Parathyroid adenoma (tissue), 2 donors: ENCODE data around the gene MYO19.

Experiments used
- H2AFZ ChIP-seq: fragments of 300-600 bp; sonication (generic); one replicate; pipeline ENCODE4 v1.7.0; 2017; ENCODE audit warnings: antibody characterized with exemption, mild to moderate bottlenecking
- H3K27ac ChIP-seq: fragments of 300-600 bp; sonication (generic); one replicate; pipeline ENCODE4 v1.7.0; 2017
- H3K27me3 ChIP-seq: fragments of 300-600 bp; sonication (generic); one replicate; pipeline ENCODE4 v1.7.0; 2017; ENCODE audit warnings: low read length; ENCODE audit not compliant: control insufficient read depth, insufficient read depth
- H3K36me3 ChIP-seq: fragments of 300-600 bp; sonication (generic); one replicate; pipeline ENCODE4 v1.7.0; 2017; ENCODE audit warnings: low read length; ENCODE audit not compliant: control insufficient read depth, insufficient read depth
- H3K4me1 ChIP-seq: fragments of 300-600 bp; sonication (generic); one replicate; pipeline ENCODE4 v1.7.0; 2017; ENCODE audit warnings: control low read depth
- H3K4me2 ChIP-seq: fragments of 300-600 bp; sonication (generic); one replicate; pipeline ENCODE4 v1.7.0; 2017; ENCODE audit warnings: low read length
- H3K4me3 ChIP-seq: fragments of 300-600 bp; sonication (generic); one replicate; pipeline ENCODE4 v1.7.0; 2017; ENCODE audit warnings: low read depth, low read length
- H3K79me2 ChIP-seq: fragments of 300-600 bp; sonication (generic); one replicate; pipeline ENCODE4 v1.7.0; 2017; ENCODE audit warnings: control low read depth
- H3K9ac ChIP-seq: fragments of 300-600 bp; sonication (generic); one replicate; pipeline ENCODE4 v1.7.0; 2017; ENCODE audit warnings: mild to moderate bottlenecking
- H3K9me3 ChIP-seq: fragments of 300-600 bp; sonication (generic); one replicate; pipeline ENCODE4 v1.7.0; 2017; ENCODE audit warnings: low read length; ENCODE audit not compliant: control insufficient read depth
- TF ChIP-seq, protein P1 (sequence below): fragments of 300-600 bp; sonication (generic); IDR thresholded peaks from one replicate; pipeline ENCODE4 v1.7.0; 2017; ENCODE audit warnings: antibody characterized with exemption, mild to moderate bottlenecking
- donor health status: primary hyperparathyroidism.

Gene MYO19

DNA sequence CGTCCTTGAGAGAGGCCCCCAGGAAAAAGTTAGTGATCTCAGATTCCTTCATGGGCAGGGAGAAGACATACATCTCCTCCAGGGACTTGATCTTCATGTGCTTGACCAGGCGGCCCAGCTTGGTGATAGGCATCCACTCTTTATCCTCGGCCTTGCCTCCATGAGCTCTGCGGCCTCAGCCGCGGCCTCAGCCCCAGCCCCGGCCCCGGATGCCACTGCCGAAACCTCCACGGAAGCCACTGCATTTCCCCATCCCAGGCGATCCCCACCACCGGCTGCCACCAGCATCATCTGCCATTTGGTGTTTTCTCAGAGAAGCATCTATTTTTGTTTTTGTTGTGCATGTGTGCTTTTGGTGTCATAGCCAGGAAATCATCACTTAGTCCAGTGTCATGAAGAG lies 40.4 kb upstream of the MYO19 start:
- H3K4me2 ChIP-seq: no peak overlapping the region
- no peak overlapping the region for H3K9ac ChIP-seq
- no peak overlapping the region for H3K27ac ChIP-seq
- H3K4me3 ChIP-seq: no peak overlapping the region
- TF ChIP-seq, protein P1, sequence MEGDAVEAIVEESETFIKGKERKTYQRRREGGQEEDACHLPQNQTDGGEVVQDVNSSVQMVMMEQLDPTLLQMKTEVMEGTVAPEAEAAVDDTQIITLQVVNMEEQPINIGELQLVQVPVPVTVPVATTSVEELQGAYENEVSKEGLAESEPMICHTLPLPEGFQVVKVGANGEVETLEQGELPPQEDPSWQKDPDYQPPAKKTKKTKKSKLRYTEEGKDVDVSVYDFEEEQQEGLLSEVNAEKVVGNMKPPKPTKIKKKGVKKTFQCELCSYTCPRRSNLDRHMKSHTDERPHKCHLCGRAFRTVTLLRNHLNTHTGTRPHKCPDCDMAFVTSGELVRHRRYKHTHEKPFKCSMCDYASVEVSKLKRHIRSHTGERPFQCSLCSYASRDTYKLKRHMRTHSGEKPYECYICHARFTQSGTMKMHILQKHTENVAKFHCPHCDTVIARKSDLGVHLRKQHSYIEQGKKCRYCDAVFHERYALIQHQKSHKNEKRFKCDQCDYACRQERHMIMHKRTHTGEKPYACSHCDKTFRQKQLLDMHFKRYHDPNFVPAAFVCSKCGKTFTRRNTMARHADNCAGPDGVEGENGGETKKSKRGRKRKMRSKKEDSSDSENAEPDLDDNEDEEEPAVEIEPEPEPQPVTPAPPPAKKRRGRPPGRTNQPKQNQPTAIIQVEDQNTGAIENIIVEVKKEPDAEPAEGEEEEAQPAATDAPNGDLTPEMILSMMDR: no peak
- H2AFZ ChIP-seq: no peak overlapping the region
- H3K36me3 ChIP-seq: no peaks in the 10 kb centered on the region
- no peaks in the 10 kb centered on the region for H3K9me3 ChIP-seq
- peaks cover 54% of the 10 kb centered on the region for H3K79me2 ChIP-seq
- H3K27me3 ChIP-seq: no peaks in the 10 kb centered on the region
- no peaks in the 10 kb centered on the region for H3K4me1 ChIP-seq

- H3K27ac ChIP-seq: no peak overlapping the region
- peaks cover 32% of the 10 kb centered on the region for H3K79me2 ChIP-seq
- H3K4me1 ChIP-seq: no peaks in the 10 kb centered on the region
- H3K4me3 ChIP-seq: no peak overlapping the region
- no peaks in the 10 kb centered on the region for H3K27me3 ChIP-seq
- H3K9ac ChIP-seq: no peak overlapping the region
- H3K9me3 ChIP-seq: no peaks in the 10 kb centered on the region
- no peak overlapping the region for H3K4me2 ChIP-seq
- TF ChIP-seq, protein P1: no peak
- H2AFZ ChIP-seq: no peak overlapping the region
- H3K36me3 ChIP-seq: no peaks in the 10 kb centered on the region
These were observed 31.4 kb upstream of the MYO19 start for GRCh38 chr17:36566081-36566480.

GRCh38 chr17:36553459-36553858 lies 18.8 kb upstream of the MYO19 start:
- TF ChIP-seq, protein P1: no peak
- peaks cover 3% of the 10 kb centered on the region for H3K4me1 ChIP-seq
- H3K27me3 ChIP-seq: no peaks in the 10 kb centered on the region
- H2AFZ ChIP-seq: no peak overlapping the region
- no peaks in the 10 kb centered on the region for H3K36me3 ChIP-seq
- H3K4me3 ChIP-seq: no peak overlapping the region
- H3K9me3 ChIP-seq: no peaks in the 10 kb centered on the region
- no peak overlapping the region for H3K9ac ChIP-seq
- no peak overlapping the region for H3K4me2 ChIP-seq
- no peak overlapping the region for H3K27ac ChIP-seq
- H3K79me2 ChIP-seq: peaks cover 75% of the 10 kb centered on the region

- no peak overlapping the region for H3K4me3 ChIP-seq
- no peaks in the 10 kb centered on the region for H3K9me3 ChIP-seq
- H3K4me1 ChIP-seq: peaks cover 14% of the 10 kb centered on the region
- no peaks in the 10 kb centered on the region for H3K27me3 ChIP-seq
- H2AFZ ChIP-seq: no peak overlapping the region
- H3K4me2 ChIP-seq: no peak overlapping the region
- TF ChIP-seq, protein P1: no peak
- peaks cover 74% of the 10 kb centered on the region for H3K79me2 ChIP-seq
- no peak overlapping the region for H3K9ac ChIP-seq
- H3K27ac ChIP-seq: no peak overlapping the region
- no peaks in the 10 kb centered on the region for H3K36me3 ChIP-seq
These were observed 16.1 kb upstream of the MYO19 start for GRCh38 chr17:36550491-36551417.

DNA sequence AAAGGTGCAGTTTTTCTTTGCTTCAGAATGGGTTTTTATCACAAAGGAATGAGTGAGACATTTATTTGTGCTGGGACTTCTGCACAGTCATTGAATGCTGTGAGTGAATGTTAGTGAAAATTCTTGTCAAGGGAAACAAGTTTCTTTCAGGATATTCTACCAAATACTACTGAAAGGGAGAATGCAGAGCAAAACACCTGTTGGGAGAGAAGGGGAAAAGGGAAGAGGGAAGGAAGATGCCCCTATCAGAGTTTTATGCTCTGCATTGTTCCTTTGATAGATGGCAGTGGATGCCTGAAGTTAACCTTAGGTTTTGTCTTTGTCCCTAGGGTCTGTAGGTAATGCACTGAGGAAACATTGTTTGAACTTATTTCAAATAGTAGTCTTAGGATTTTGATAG lies 13.1 kb upstream of the MYO19 start:
- H3K27me3 ChIP-seq: no peaks in the 10 kb centered on the region
- peaks cover 18% of the 10 kb centered on the region for H3K4me1 ChIP-seq
- H3K79me2 ChIP-seq: peaks cover 62% of the 10 kb centered on the region
- TF ChIP-seq, protein P1: no peak
- no peak overlapping the region for H2AFZ ChIP-seq
- H3K9me3 ChIP-seq: no peaks in the 10 kb centered on the region
- no peaks in the 10 kb centered on the region for H3K36me3 ChIP-seq
- no peak overlapping the region for H3K27ac ChIP-seq
- no peak overlapping the region for H3K9ac ChIP-seq
- no peak overlapping the region for H3K4me2 ChIP-seq
- H3K4me3 ChIP-seq: no peak overlapping the region
